AG08395 (cell line): Measurements from ENCODE around the gene ATP8B3.
A peak's percentile ranks its signal among the peaks of the same experiment; 100 is the strongest.

Experiments used
- DNase-seq: peaks from one replicate; pipeline ENCODE4 v3.0.0; 2012; ENCODE audit warnings: mixed read lengths, low spot score

Gene ATP8B3

GRCh38 chr19:1746401-1747284 is 65.4 kb downstream of the ATP8B3 start:
- DNase-seq: peak; percentile 49

GRCh38 chr19:1745589-1746031 is 66.5 kb downstream of the ATP8B3 start:
- no peak for DNase-seq

DNA sequence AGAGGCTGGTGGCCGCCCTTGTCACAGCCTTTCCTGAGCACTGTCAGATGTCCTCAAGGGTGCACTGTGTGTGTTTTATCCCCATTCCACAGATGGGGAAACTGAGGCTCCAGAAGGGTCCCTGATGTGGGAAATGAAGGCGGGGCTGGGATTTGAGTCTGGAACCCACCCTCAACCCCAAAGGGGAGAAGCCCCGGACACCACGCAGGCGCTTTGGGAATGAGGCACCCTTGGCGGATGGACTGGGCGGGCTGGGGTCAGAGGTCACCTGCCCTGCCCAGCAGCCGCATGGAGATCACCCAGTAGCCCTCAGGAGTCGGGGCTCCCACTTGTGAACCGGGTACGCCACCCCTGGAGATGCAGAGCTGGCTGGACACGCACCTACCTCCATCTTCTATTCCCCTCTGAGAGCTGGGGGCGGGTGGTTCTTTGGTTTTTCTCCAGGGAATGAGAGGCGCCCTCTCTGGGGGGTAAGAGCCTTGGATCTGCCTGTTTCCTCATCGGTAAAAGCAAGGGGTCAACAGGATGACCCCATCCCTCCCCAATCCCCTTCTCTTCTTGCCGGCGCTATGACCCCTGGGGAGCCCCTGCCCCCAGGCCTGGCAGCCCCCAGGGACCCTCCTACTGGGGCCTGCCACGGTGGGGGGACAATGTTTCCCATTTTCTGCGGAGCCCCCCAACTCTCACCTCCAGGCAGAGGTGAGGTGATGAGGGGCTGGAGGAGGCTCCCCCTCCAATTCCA is 67.1 kb downstream of the ATP8B3 start:
- no peak for DNase-seq

- DNase-seq: no peak
Observed at GRCh38 chr19:1744133-1744665, 67.9 kb downstream of the ATP8B3 start.

DNA sequence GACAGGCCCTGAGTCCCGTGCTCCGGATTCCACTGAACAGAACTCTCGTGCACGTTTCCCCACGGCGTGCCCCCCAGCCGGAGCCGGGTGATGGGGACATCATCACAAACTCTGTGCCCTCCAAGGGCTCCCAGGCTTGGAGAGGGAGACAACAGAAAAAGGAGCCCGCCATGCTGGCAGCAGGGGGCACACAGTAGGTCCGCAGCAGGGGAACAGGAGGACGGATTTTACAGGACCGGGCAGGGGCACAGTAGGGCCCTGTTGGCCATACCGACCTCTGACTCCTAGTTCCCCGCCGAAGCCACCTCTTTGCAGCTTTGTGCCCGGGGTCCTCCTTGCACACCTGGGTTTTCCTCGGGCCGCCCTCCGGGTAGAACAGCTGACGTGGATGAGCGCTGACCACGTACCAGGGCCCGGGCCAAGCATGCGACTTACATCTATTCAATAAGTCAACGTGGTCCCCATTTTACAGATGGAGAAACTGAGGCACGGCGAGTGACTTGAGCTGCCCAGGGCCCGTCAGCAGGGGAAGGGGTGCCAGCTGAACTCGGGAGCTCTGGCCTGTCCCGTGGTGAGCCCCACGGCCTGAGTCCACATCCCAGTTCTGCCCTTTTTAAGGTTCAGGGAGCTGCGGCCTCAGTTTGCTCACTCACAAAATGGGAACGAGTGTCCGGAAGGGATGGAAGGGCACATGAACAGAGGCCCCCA is 68.9 kb downstream of the ATP8B3 start:
- no peak for DNase-seq

GRCh38 chr19:1739960-1740629 is 72.0 kb downstream of the ATP8B3 start:
- DNase-seq: no peak

DNA sequence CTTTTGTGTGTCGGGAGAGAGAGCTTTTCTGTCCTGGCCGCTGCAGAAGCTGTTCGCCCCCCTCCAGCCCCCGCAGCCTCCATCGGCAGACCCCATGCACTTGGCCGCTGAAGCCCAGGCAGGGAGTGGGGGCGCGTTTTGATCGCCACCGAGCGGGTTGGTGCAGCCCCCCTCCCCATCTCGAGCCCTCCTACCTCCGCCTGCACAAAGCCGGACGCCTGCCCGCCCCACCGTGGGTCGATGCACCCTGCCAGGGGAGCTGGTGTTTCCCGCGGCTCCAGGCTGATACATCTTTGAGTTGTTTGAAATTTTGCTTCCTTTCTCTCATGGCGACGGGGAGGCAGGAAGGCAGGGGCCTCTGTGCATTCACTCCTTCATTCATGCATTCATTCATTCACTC is 75.1 kb downstream of the ATP8B3 start:
- DNase-seq: no peak

DNA sequence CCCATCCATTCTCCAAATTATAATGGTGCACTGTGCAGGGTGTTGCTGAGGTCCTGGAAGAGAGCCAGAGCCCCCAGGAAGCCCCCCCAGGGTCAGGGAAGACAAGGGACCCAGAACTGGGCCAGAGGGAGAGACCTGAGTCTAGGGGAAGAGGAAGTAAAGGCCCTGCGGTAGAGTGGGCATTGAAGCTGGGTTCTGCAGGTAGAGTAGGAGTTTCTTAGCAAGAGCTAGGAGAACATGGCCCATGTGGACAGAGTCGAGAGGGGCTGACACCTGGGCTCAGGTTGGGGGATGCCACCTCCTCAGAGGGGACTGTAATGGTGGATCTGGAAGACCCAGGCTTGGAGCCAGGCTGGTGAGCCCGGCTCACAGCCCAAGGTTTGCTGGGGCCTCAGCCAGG is 75.8 kb downstream of the ATP8B3 start:
- DNase-seq: no peak

DNA sequence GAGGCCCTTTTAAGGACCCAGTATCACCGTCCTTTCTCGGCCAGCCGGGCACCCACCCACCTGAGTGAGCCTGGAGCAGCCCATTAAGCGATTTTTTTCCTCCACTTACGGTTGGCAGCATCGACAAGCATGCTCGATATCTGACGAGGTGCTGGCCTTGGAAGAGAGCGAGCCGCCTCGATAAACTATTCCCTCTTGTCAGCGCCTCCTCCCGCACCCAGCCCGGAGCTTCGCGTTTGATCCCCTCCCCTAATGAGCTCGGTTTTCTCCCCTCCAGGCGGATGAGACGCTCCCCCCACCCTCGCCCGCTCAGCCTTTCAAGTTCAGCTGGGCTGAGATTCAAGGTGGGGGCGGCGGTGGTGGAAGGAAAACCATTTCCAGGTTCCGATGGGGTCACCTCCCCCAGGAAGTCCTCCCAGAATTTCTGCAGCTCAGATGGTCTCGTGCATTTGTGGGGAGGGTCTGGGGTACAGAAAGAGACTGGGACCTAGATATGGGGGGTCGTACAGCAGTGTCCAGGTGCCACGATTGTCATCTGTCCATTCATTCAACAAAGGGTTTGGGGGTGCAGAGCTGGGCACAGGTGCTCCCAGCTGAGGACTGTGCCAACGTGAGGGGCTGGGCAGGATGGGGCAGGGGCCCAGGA is 77.6 kb downstream of the ATP8B3 start:
- no peak for DNase-seq
